Mucosa of rectum (tissue), 2 donors: Measurements from ENCODE around the gene SPIRE1.

Experiments used
- H3K27ac ChIP-seq, 2 donors: one replicate each; pipeline ENCODE4 v1.7.0; 2013; ENCODE audit warnings: inconsistent platforms in 2 of 2, low read depth in 2 of 2, low read length in 2 of 2
- H3K27me3 ChIP-seq, 2 donors: one replicate each; pipeline ENCODE4 v1.7.0; 2013; ENCODE audit warnings: low read length in 2 of 2; ENCODE audit not compliant: control insufficient read depth in 2 of 2, insufficient read depth in 2 of 2
- H3K36me3 ChIP-seq, 2 donors: one replicate each; pipeline ENCODE4 v1.7.0; 2013; ENCODE audit warnings: low read length in 2 of 2; ENCODE audit not compliant: control insufficient read depth in 2 of 2, insufficient read depth in 2 of 2
- H3K4me1 ChIP-seq, 2 donors: one replicate each; pipeline ENCODE4 v1.7.0; 2013; ENCODE audit warnings: low read length in 2 of 2, mild to moderate bottlenecking in 1 of 2; ENCODE audit not compliant: control insufficient read depth in 2 of 2, insufficient read depth in 2 of 2
- H3K4me3 ChIP-seq, 2 donors: one replicate each; pipeline ENCODE4 v1.7.0; 2013; ENCODE audit warnings: low read length in 2 of 2
- H3K9ac ChIP-seq, 2 donors: one replicate each; pipeline ENCODE4 v1.7.0; 2013; ENCODE audit warnings: low read length in 2 of 2, low read depth in 1 of 2, mild to moderate bottlenecking in 1 of 2
- H3K9me3 ChIP-seq, 2 donors: one replicate each; pipeline ENCODE4 v1.7.0; 2013; ENCODE audit warnings: low read length in 2 of 2; ENCODE audit not compliant: control insufficient read depth in 2 of 2
- donor health status: healthy.
- donor health status: Normal muscosa, but diverticular disease.

The SPIRE1 gene

DNA sequence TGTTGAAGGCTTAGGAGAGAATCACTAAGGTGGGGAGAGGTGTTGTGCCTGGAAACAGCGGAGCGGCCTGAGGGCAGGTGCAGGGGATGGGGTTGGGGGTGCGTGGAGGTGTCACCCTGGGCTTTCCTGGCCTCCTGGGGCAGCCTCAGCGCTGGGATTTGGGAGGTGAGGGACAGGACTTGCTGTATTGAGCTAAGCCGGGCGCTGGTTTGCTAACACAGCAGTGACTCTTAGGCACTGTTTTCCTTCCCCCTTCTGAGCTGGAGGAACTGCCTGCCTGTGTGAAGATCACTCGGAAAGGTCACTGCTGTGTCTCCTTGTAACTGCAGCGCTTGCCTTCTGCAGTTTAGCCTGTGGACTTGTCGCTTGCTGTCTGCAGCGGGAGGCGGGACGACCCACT lies 229.0 kb downstream of the SPIRE1 start:
- Histone ChIP-seq H3K27ac (no peak overlapping the region), H3K9me3 (no peaks in the 10 kb centered on the region), H3K4me3 (no peak overlapping the region), H3K27me3 (no peaks in the 10 kb centered on the region), H3K9ac (no peak overlapping the region), H3K36me3 (no peaks in the 10 kb centered on the region), H3K4me1 (no peaks in the 10 kb centered on the region)

DNA sequence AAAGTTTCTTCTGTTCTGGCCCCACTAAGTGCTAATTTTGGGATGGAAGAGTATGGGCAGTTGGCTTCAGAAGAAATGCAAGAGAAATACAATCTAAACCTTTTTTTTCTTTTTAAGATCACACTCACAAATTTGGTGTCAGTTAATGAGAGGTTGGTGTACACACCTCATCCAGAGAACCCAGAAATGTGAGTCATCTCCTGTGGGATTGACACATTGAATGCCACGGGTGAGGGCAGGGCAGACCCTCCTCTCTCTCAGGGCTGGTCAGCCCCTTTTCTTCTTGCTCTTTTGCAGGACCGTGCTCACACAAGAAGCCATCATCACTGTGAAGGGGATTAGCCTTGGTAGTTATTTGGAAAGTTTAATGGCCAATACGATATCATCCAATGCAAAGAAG lies 231.0 kb downstream of the SPIRE1 start:
- Histone ChIP-seq H3K4me3 (no peak overlapping the region), H3K9me3 (no peaks in the 10 kb centered on the region), H3K36me3 (no peaks in the 10 kb centered on the region), H3K9ac (no peak overlapping the region), H3K4me1 (no peaks in the 10 kb centered on the region), H3K27ac (no peak overlapping the region), H3K27me3 (no peaks in the 10 kb centered on the region)

DNA sequence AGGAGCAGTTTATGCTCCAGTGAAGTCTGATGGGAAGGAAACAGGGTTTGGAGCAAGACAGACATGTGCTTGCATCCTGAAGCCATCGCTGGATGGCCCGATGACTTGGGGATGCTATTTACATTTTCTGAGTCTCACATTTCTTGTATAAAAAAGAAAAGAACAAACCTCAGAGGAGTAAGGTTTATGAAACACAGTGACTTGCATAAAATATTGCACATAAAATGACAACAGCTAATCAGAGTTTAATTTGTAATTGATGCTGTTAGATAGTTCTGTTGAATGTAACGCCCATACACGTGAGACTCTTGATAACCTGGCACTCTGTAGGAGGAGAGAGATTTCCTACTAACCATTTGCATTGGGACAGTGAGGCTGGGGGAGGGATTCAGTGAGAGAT lies 233.7 kb downstream of the SPIRE1 start:
- H3K9me3 ChIP-seq: no peaks in the 10 kb centered on the region
- no peaks in the 10 kb centered on the region for H3K27me3 ChIP-seq
- no peak overlapping the region for H3K9ac ChIP-seq
- H3K36me3 ChIP-seq: no peaks in the 10 kb centered on the region
- no peak overlapping the region for H3K27ac ChIP-seq
- H3K4me3 ChIP-seq: no peak overlapping the region
- H3K4me1 ChIP-seq: peaks cover 0 to 2% of the 10 kb centered on the region in 2 donors

DNA sequence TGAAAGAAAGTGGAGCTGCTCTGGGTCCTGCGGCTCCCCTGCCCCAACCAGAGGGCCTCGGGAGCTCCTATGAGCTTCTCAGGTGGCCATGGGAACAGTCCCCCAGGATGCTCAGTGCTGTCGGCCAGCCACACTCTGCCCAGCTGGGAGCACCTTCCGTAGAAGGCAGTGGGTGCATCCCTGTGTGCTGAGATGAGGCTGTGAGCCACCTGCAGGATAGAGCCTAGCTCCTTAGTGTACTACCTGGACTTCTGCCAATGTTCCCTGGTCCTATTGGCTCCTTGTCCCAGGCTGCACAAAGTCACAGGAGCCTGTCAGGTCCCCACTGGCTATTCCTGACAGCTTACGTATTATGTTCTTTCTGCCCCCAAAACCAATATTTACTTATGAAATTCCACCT lies 234.1 kb downstream of the SPIRE1 start:
- H3K27me3 ChIP-seq: no peaks in the 10 kb centered on the region
- H3K9me3 ChIP-seq: no peaks in the 10 kb centered on the region
- no peak overlapping the region for H3K27ac ChIP-seq
- H3K9ac ChIP-seq: no peak overlapping the region
- peaks cover 0 to 2% of the 10 kb centered on the region in 2 donors for H3K4me1 ChIP-seq
- H3K36me3 ChIP-seq: no peaks in the 10 kb centered on the region
- no peak overlapping the region for H3K4me3 ChIP-seq

DNA sequence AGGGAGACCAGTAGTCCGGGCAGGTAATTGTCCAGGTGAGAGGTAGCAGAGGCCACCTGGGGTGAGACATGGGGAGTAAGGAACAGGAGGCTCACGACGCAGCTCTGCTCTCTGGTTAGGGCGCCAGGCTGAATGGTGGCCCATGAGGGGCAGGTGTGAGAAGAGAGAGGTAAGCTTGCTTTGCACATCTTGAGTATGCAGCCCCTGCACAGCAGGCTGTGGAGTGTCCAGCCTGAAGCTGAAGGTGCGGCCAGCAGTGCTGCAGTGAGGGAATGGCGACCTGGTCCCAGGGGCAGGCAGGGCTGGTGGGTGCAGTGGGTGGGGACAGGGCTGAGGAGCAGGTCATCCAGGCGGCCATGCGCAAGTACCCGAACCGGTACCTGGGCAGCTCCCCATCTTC lies 234.5 kb downstream of the SPIRE1 start:
- no peaks in the 10 kb centered on the region for H3K9me3 ChIP-seq
- H3K4me3 ChIP-seq: no peak overlapping the region
- H3K27ac ChIP-seq: no peak overlapping the region

DNA sequence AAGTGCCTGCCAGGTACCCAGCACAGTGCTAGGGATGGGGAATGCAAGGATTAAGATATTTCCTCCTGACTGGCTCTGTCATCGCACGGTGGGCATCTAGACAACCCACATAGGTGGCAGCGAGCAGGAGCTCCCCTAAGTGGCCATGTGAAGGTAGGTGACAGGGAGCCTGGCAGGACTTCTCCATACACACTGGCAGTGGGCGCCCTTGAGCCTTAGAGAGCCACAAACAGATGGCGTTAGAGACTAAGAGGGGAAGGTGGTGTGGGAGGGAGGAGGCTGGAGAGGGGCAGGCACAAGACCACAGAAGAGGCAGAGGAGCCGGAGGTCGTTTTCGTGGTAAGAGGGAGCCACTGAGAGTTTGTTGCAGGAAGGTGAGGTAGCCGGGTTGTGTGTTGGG lies 235.0 kb downstream of the SPIRE1 start:
- Histone ChIP-seq H3K9ac (no peak overlapping the region), H3K36me3 (no peaks in the 10 kb centered on the region), H3K27me3 (no peaks in the 10 kb centered on the region), H3K4me3 (no peak overlapping the region), H3K4me1 (peaks cover 0 to 2% of the 10 kb centered on the region in 2 donors), H3K9me3 (no peaks in the 10 kb centered on the region), H3K27ac (no peak overlapping the region)

More for the DNA sequence above, 234.5 kb downstream of the SPIRE1 start:
- H3K36me3 ChIP-seq: no peaks in the 10 kb centered on the region
- H3K9ac ChIP-seq: no peak overlapping the region
- peaks cover 0 to 2% of the 10 kb centered on the region in 2 donors for H3K4me1 ChIP-seq
- H3K27me3 ChIP-seq: no peaks in the 10 kb centered on the region

DNA sequence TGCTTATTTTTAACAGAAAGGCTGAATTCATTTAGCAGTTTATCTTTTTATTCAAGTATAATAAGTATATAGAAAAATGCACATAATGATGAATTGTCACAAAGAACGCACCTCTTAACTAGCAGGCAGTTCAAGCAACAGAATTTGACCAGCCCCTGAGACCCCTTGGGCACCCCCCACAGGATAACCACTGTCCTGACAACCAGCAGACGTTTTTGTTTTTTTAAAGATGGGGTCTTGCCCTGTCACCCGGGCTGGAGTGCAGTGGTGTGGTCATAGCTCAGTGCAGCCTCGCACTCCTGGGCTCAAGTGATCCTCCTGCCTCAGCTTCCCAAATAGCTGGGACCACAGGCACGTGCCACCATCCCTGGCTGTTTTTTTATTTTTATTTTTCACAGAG lies 236.2 kb downstream of the SPIRE1 start:
- Histone ChIP-seq H3K4me1 (peaks cover 0 to 2% of the 10 kb centered on the region in 2 donors), H3K36me3 (no peaks in the 10 kb centered on the region), H3K27ac (no peak overlapping the region), H3K9me3 (no peaks in the 10 kb centered on the region), H3K27me3 (no peaks in the 10 kb centered on the region), H3K4me3 (no peak overlapping the region), H3K9ac (no peak overlapping the region)

DNA sequence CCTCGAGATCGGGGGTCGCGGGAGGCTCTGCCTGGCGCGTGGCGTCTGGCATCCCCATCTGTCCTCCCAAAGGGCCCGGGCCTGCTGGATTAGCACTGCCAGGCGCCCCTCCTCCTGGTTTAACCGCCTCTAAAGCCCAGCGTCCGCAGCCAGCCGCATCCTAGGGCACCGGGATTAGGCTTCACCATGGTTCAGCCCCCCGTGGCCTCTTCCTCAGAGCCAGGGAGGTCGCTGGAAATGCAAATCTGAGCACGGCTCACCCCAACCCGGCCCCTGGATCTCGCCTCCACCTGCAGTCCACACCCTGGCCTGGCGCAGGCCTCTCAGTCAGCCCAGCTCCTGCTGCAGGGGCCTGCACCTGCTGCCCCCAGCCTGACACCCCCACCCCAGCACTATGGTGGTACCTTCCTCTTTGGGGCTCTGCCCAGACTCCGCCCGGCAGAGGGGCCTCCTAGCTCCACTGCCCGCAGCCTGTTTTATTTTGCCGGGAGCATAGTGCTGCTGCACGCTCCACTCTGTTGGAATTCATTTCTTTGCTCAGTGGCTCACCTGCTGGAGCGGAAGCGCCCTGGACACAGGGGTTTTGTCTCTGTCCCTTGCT lies 237.0 kb downstream of the SPIRE1 start:
- no peaks in the 10 kb centered on the region for H3K27me3 ChIP-seq
- H3K27ac ChIP-seq: no peak overlapping the region
- H3K4me1 ChIP-seq: peaks cover 0 to 2% of the 10 kb centered on the region in 2 donors
- H3K9me3 ChIP-seq: no peaks in the 10 kb centered on the region
- H3K4me3 ChIP-seq: no peak overlapping the region
- H3K9ac ChIP-seq: no peak overlapping the region
- no peaks in the 10 kb centered on the region for H3K36me3 ChIP-seq

DNA sequence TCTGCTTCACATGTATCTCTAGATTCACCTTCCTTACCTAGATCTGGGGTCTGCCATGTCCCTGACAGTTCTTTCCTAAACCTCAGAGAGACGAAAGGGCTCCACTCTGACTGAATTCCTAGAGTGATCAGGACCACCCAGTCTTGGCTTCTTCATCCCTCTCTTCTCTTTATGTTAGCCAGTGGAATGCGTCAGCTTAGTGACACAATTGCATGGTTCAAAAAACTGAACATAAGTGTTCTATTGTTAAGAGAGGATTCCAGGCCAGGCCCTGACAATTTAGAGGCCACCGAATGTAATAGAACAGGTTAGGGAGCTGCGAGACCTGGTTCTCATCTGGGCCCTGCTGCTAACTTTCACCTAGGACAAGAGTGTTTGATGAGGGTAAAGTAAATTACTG lies 240.2 kb downstream of the SPIRE1 start:
- Histone ChIP-seq H3K4me1 (peaks cover 0 to 2% of the 10 kb centered on the region in 2 donors), H3K27me3 (no peaks in the 10 kb centered on the region), H3K4me3 (no peak overlapping the region), H3K9me3 (no peaks in the 10 kb centered on the region), H3K27ac (no peak overlapping the region), H3K36me3 (no peaks in the 10 kb centered on the region), H3K9ac (no peak overlapping the region)

DNA sequence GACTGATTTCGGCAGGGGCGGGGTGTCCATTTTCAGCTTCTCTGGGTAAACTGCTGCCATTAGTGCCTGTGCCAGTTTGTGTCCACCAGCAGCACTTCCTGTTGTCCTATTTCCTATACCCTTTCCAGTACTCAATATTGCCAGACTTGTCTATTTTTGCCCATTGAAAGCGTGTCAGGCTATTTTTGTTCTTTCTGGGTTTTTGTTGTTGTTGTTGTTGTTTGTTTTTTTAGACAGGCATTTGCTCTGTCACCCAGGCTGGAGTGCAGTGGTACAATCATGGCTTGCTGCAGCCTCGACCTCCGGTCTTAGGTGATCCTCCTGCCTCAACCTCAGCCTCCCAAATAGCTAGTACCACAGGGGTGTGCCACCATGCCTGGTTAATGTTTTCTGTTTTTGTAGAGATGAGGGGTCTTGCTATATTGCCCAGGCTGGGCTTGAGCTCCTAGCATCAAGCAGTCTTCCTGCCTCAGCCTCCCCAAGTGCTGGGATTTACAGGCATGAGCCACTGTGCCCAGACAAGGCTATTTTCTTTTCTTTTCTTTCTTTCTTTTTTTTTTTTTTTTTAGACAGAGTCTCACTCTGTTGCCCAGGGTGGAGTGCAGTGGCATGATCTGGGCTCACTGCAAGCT lies 241.7 kb downstream of the SPIRE1 start:
- Histone ChIP-seq H3K9me3 (no peaks in the 10 kb centered on the region), H3K27me3 (no peaks in the 10 kb centered on the region), H3K36me3 (no peaks in the 10 kb centered on the region), H3K27ac (peak overlapping the region in 1 of 2 donors; percentile 9), H3K9ac (no peak overlapping the region), H3K4me3 (no peak overlapping the region), H3K4me1 (peaks cover 0 to 2% of the 10 kb centered on the region in 2 donors)
